Measurements from ENCODE around the gene CHST11. TPM values are rescaled to one million over a fixed set of nuclear protein-coding genes. Genes with fewer than 3 reads are reported as not detected.
A peak's percentile ranks its signal among the peaks of the same experiment; 100 is the strongest.

Gene CHST11
- total and polyA plus RNA-seq, 2 of the 4 experiments (the other 2 are of a cell fraction) = 1.4 to 2.7 TPM

- BruUV-seq (replicated peaks) = no TSS peak
- peak overlapping the region; percentile 79; the same call in 1 of the 2 replicates for H2BK20ac ChIP-seq (ENCODE audit: low read depth, low read length)
- H3K56ac ChIP-seq (ENCODE audit: extremely low read depth, insufficient read depth, low read length) = no peak overlapping the region
- TF ChIP-seq CTCF (conservative IDR thresholded peaks at IDR 0.05; ENCODE audit: low read depth, low read length) (no peak), FOS (IDR thresholded peaks at IDR 0.05; ENCODE audit: low read depth, low read length) (no peak), CEBPB (IDR thresholded peaks at IDR 0.05; ENCODE audit: low read depth, low read length) (no peak)
- H3K18ac ChIP-seq (ENCODE audit: low read depth, low read length) = no peak overlapping the region; the same call in 1 of the 2 replicates
- intact Hi-C loops (cut with micrococcal nuclease) (no loop called here), dilution Hi-C loops (cut with HindIII; ENCODE audit: low sequenced_read_pairs, unreplicated experiment) (no loop called here), in situ Hi-C loops (cut with MboI; ENCODE audit: low sequenced_read_pairs) (no loop called here)
- H3K4ac ChIP-seq (ENCODE audit: low read depth, low read length) = peak overlapping the region; percentile 83
- H3K9me3 ChIP-seq (ENCODE audit: control insufficient read depth, insufficient read depth, low read length) = peaks cover 8% of the 10 kb centered on the region
- no peak overlapping the region for H3K9ac ChIP-seq (ENCODE audit: low read depth, low read length)
- H4K20me1 ChIP-seq (ENCODE audit: insufficient read depth, low read length) = no peaks in the 10 kb centered on the region
- H3K27me3 ChIP-seq (ENCODE audit: control insufficient read depth, insufficient read depth, low read length) = no peaks in the 10 kb centered on the region
- peak; percentile 29; the same call in 1 of the 2 replicates for ATAC-seq (ENCODE audit: low read depth)
- H2AK5ac ChIP-seq (ENCODE audit: low read depth, low read length) = peak overlapping the region; percentile 56; the same call in 1 of the 2 replicates
- peak overlapping the region; percentile 42 for H3K14ac ChIP-seq (replicated peaks; ENCODE audit: low read depth, low read length)
- no peaks in the 10 kb centered on the region for H3K36me3 ChIP-seq (ENCODE audit: control insufficient read depth, insufficient read depth, low read length)
- no peaks in the 10 kb centered on the region for H3K79me1 ChIP-seq (ENCODE audit: low read depth in 1 of 2, low read length in 2 of 2)
- H3K9me1 ChIP-seq (ENCODE audit: insufficient read depth, low read length) = peaks cover 5% of the 10 kb centered on the region; the same call in 1 of the 2 replicates
- H2AK9ac ChIP-seq (replicated peaks; ENCODE audit: low read depth, low read length, poor library complexity) = no peak overlapping the region
- WGBS, 2 experiments (ENCODE audit: extremely low coverage in 2 of 2, insufficient read length in 1 of 2) = 67% methylated on average over 6 of the region's 11 CpGs; no CpG with 5 or more reads in 1 of the 2 experiments
- peak overlapping the region; percentile 83; the same call in 1 of the 2 replicates for H2BK120ac ChIP-seq (ENCODE audit: low read depth, low read length)
- H2AFZ ChIP-seq (replicated peaks; ENCODE audit: low read length, poor library complexity) = peak overlapping the region; percentile 71
- ChIA-PET POLR2A (ENCODE audit: unreplicated experiment) (interaction anchor here (0.6 kb wide), 1 partner anchor 23 kb away, joined by 3 read pairs; no protein-coding TSS in a partner anchor), CTCF (interaction anchor here (0.5 kb wide), 1 partner anchor 107 kb away, joined by 4 read pairs; no protein-coding TSS in a partner anchor)
- peak overlapping the region; percentile 65; the same call in 1 of the 2 replicates for H3K23ac ChIP-seq (ENCODE audit: low read depth, low read length)
- DNase-seq = peak; percentile 79
- H3K4me3 ChIP-seq (ENCODE audit: insufficient read depth, low read depth, low read length) = no peak overlapping the region
- H3K27ac ChIP-seq (ENCODE audit: insufficient read depth, low read length) = no peak overlapping the region; the same call in 1 of the 2 replicates
- 0 out of 2 replicates have a peak, but pooled peaks cover 2% of the 10 kb centered on the region for H3K4me1 ChIP-seq (ENCODE audit: control insufficient read depth, insufficient read depth, low read length)
- H4K8ac ChIP-seq (ENCODE audit: low read depth in 2 of 2, low read length in 2 of 2) = peak overlapping the region; percentile 71 to 78; a peak in 1 of 4 replicates
- H3K4me2 ChIP-seq (ENCODE audit: low read depth, low read length) = no peak overlapping the region
- no peak overlapping the region for H4K91ac ChIP-seq (ENCODE audit: insufficient read depth, low read depth, low read length)
- H2BK5ac ChIP-seq (ENCODE audit: low read depth, low read length, poor library complexity, severe bottlenecking) = no peak overlapping the region
- no peak overlapping the region for H4K5ac ChIP-seq (ENCODE audit: low read depth, low read length)
- H2BK15ac ChIP-seq (ENCODE audit: low read depth, low read length) = peak overlapping the region; percentile 85; the same call in 1 of the 3 replicates
These were observed 24.2 kb downstream of the CHST11 start for GRCh38 chr12:104480826-104481440.
